ENCODE results near the gene HNRNPF. TPM values are rescaled to one million over a fixed set of nuclear protein-coding genes. Genes with fewer than 3 reads are reported as not detected.

The HNRNPF gene
- total and polyA plus RNA-seq, 4 donors: 79.1 to 237 (median 176) TPM

DNA sequence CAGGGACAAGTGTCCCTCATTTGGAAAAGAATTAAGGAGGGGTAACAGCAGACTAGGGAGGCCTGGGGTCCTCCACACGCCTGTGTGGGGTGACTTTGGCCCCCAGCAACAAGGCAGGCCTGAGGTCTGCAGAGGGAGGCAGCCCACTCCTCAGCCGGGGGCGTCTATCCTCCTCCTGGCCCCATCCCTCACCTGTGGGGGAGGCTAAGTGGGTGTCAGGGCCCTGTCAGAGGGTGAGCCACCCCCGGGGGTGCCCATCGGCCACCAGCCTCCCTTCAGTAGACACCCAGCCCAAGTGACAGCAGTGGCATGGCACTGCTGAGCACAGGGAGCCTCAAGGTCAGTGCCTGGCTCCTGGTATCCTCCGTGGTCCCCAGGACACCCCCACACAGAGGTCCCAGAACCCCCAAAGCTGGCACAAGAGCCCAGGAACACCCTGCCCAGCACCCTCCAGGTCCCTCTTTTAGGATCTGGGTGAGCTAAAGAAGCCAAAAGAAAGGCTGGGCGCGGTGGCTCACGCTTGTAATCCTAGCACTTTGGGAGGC is 38.2 kb downstream of the HNRNPF start:
- Histone ChIP-seq H3K4me3 (no peak overlapping the region), H3K27me3 (ENCODE audit: control insufficient read depth in 3 of 3, insufficient read depth in 3 of 3, low read length in 2 of 3) (no peaks in the 10 kb centered on the region), H3K36me3 (ENCODE audit: control insufficient read depth in 4 of 4, insufficient read depth in 4 of 4, low read length in 4 of 4) (no peaks in the 10 kb centered on the region), H3K9ac (ENCODE audit: insufficient read depth in 1 of 2, low read length in 2 of 2) (no peak overlapping the region), H3K4me1 (ENCODE audit: control insufficient read depth in 5 of 5, insufficient read depth in 5 of 5, low read length in 5 of 5) (no peaks in the 10 kb centered on the region), H3K27ac (ENCODE audit: low read depth in 1 of 2, low read length in 1 of 2) (no peak overlapping the region), H3K9me3 (ENCODE audit: control insufficient read depth in 4 of 4, insufficient read depth in 3 of 4, low read length in 3 of 4) (no peaks in the 10 kb centered on the region)
- TF ChIP-seq, protein P1, sequence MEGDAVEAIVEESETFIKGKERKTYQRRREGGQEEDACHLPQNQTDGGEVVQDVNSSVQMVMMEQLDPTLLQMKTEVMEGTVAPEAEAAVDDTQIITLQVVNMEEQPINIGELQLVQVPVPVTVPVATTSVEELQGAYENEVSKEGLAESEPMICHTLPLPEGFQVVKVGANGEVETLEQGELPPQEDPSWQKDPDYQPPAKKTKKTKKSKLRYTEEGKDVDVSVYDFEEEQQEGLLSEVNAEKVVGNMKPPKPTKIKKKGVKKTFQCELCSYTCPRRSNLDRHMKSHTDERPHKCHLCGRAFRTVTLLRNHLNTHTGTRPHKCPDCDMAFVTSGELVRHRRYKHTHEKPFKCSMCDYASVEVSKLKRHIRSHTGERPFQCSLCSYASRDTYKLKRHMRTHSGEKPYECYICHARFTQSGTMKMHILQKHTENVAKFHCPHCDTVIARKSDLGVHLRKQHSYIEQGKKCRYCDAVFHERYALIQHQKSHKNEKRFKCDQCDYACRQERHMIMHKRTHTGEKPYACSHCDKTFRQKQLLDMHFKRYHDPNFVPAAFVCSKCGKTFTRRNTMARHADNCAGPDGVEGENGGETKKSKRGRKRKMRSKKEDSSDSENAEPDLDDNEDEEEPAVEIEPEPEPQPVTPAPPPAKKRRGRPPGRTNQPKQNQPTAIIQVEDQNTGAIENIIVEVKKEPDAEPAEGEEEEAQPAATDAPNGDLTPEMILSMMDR (IDR thresholded peaks at IDR 0.05; ENCODE audit: control extremely low read depth, extremely low read depth): no peak
- WGBS, 2 donors: 85 to 96% methylated on average over 9 of the region's 9 CpGs
- DNase-seq: no peak
- no peak for ATAC-seq (ENCODE audit: insufficient read depth, low FRiP score)

DNA sequence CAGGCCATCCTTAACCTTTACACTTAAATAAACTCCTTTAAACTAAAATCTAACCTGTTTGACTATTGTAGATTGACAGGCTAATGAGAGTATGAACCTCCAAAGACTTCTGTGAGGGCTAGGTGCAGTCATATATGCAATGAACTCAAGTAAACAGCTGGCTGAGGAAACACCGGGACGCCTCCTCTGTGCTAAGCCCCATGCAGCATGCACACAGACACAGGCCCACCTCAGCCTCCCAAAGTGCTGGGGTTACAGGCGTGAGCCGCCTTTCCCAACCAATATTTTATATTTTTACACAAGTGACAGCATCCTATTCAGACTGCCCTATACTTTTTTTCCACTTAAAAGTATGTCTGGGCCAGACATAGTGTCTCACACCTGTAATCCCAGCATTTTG is 39.1 kb downstream of the HNRNPF start:
- TF ChIP-seq, protein P1 (IDR thresholded peaks at IDR 0.05; ENCODE audit: control extremely low read depth, extremely low read depth): no peak
- no peaks in the 10 kb centered on the region for H3K4me1 ChIP-seq (ENCODE audit: control insufficient read depth in 5 of 5, insufficient read depth in 5 of 5, low read length in 5 of 5)
- H3K9me3 ChIP-seq (ENCODE audit: control insufficient read depth in 4 of 4, insufficient read depth in 3 of 4, low read length in 3 of 4): no peaks in the 10 kb centered on the region
- DNase-seq (no peak), ATAC-seq (ENCODE audit: insufficient read depth, low FRiP score) (no peak)
- no peak overlapping the region for H3K9ac ChIP-seq (ENCODE audit: insufficient read depth in 1 of 2, low read length in 2 of 2)
- H3K27ac ChIP-seq (ENCODE audit: low read depth in 1 of 2, low read length in 1 of 2): no peak overlapping the region
- WGBS, 2 donors: 85 to 95% methylated on average over 4 of the region's 4 CpGs
- H3K27me3 ChIP-seq (ENCODE audit: control insufficient read depth in 3 of 3, insufficient read depth in 3 of 3, low read length in 2 of 3): no peaks in the 10 kb centered on the region
- no peaks in the 10 kb centered on the region for H3K36me3 ChIP-seq (ENCODE audit: control insufficient read depth in 4 of 4, insufficient read depth in 4 of 4, low read length in 4 of 4)
- H3K4me3 ChIP-seq: no peak overlapping the region

DNA sequence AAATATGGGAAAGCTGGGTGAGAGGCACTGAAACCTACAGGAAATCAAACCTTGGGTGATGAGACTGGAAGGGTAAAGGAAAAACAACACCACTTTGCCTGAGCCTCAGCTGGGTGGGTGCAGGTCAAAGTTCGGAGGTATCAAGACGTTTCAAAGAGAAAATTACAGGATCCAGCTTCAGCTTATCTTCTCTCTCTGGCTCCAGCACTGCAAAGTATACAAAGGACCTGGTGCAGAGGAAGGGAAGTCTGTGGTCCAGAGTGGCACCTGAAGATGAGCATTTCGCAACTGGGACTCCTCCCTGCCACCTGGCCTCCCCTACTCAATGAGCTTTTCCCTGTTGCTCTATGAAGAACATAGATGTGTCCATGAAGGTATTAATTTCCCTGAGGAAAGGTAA is 44.0 kb downstream of the HNRNPF start:
- Histone ChIP-seq H3K4me1 (ENCODE audit: control insufficient read depth in 5 of 5, insufficient read depth in 5 of 5, low read length in 5 of 5) (peaks cover 0 to 7% (median 0%) of the 10 kb centered on the region in 5 donors), H3K9ac (ENCODE audit: insufficient read depth in 1 of 2, low read length in 2 of 2) (no peak overlapping the region), H3K4me3 (no peak overlapping the region), H3K27ac (ENCODE audit: low read depth in 1 of 2, low read length in 1 of 2) (no peak overlapping the region), H3K36me3 (ENCODE audit: control insufficient read depth in 4 of 4, insufficient read depth in 4 of 4, low read length in 4 of 4) (no peaks in the 10 kb centered on the region), H3K27me3 (ENCODE audit: control insufficient read depth in 3 of 3, insufficient read depth in 3 of 3, low read length in 2 of 3) (no peaks in the 10 kb centered on the region), H3K9me3 (ENCODE audit: control insufficient read depth in 4 of 4, insufficient read depth in 3 of 4, low read length in 3 of 4) (no peaks in the 10 kb centered on the region)
- TF ChIP-seq, protein P1 (IDR thresholded peaks at IDR 0.05; ENCODE audit: control extremely low read depth, extremely low read depth): no peak
- DNase-seq: no peak
- ATAC-seq (ENCODE audit: insufficient read depth, low FRiP score): no peak
- 64 to 77% methylated on average over 3 of the region's 3 CpGs for WGBS, 2 donors

All from lung (tissue), 12 donors.